GM18520 (cell line): ENCODE data around the gene ENDOV.
A peak's percentile ranks its signal among the peaks of the same experiment; 100 is the strongest.

Experiments
- ATAC-seq: cut with Tn5 transposase; IDR thresholded peaks from one replicate; pipeline ENCODE4 v1.9.1; 2021; ENCODE audit not compliant: unreplicated experiment

The ENDOV gene

DNA sequence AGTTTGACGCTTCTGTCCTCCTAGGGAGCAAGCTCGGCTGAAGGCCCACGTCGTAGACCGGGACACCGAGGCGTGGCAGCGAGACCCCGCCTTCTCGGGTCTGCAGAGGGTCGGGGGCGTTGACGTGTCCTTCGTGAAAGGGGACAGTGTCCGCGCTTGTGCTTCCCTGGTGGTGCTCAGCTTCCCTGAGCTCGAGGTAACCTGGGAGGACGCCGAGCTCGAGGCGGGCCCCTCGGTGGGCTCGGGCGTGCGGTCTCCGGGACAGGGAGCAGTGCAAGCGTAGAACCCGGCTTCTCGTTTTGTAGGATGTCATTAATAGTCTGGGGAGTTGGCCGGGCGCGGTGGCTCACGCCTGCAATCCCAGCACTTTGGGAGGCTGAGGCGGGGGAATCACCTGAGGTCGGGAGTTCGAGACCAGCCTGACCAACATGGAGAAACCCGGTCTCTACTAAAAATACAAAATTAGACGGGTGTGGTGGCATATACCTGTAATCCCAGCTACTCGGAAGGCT is 715 bp downstream of the ENDOV start:
- ATAC-seq = no peak

DNA sequence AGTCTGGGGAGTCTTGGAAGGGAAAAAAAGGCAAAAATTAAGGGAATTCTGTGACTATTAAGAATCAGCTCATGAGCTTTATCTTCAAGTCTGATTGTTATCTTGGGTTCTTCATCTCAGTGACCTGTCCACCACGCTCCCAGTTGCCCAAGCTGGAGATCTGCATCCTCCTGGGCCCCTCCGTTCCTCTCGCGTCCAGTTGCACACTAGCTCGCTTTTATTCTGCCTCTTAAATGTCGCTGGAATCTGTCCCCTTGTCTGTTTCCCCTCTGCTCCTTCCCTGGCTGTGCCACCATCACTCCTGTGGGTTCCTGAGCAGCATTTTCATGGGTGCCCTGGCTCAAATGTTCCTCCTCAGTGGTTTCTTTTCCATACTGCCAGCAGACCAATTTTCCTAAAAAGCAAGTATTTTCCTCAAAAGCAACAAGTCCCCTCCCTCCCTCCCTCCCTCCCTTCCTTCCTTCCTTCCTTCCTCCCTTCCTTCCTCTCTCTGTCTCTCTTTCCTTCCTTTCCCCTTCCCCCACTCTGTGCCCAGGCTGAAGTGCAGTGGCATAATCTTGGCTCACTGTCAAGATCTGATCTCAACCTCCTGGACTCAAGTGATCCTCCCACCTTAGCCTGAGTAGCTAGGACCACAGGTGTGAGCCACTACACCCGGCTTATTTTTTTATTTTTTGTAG is 1.4 kb downstream of the ENDOV start:
- ATAC-seq = no peak

GRCh38 chr17:80416940-80417293 is 1.9 kb downstream of the ENDOV start:
- no peak for ATAC-seq

DNA sequence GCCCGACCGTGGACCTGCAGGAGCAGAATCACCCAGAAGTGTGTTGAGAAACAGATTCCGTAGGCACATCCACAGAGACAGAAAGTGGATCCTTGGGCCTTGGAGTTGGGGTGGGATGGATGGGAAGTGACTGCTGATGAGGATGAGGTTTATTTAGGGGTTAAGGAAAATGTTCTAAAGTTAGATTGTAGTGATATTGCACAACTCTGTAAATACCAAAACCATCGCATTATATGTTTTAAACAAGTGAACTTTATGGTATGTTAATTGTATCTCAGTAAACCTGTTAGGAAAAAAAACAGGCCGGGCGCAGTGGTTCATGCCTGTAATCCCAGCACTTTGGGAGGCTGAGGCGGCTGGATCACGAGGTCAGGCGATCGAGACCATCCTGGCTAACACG is 3.6 kb downstream of the ENDOV start:
- ATAC-seq = no peak

- ATAC-seq = no peak
Measured at GRCh38 chr17:80419255-80419654, 4.3 kb downstream of the ENDOV start.

DNA sequence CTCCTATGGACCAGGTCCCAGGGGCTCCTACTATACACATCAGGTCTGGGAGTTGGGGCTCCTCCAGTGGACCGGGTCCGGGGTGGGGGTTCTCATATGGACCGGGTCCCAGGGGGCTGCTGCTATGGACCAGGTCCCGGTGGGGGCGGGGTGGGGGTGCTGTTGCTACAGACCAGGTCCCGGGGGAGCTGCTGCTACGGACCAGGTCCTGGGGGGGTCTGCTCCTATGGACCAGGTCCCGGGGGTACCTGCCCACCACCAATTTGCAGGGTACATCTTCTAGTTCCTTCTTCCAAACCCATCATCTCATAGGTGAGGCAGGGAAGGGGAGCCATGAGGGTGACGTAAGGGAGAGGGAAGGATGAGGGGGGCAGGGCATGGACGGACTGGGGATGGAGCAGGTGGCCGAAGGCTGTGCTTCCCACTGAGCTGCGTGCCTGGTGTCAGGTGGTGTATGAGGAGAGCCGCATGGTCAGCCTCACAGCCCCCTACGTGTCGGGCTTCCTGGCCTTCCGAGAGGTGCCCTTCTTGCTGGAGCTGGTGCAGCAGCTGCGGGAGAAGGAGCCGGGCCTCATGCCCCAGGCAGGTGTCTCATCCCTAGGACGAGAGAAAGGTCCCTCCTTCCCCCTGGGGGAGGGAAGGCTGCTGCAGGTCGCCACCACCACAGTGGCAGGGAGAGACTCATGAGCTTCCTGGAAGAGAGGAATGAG is 6.6 kb downstream of the ENDOV start:
- no peak for ATAC-seq

DNA sequence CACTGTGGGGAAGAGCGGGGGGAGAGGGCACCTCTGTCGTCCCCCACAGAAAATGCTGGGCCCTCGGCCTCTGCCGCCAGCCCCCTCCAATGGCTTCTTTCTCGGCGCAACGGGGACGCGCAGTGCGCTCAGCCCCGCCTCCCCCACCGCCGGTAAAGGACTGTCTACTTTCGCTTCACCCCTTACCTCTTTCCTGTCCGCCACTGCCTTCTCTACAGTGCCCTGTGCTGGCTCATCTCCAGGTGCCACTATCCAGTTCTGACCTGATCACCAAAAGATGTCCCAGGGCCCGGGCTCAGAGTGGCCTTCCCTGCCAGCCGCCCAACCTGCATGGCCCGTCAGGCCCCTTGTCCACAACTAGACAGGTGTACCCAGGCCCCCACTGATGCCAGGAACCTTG is 7.3 kb downstream of the ENDOV start:
- no peak for ATAC-seq

DNA sequence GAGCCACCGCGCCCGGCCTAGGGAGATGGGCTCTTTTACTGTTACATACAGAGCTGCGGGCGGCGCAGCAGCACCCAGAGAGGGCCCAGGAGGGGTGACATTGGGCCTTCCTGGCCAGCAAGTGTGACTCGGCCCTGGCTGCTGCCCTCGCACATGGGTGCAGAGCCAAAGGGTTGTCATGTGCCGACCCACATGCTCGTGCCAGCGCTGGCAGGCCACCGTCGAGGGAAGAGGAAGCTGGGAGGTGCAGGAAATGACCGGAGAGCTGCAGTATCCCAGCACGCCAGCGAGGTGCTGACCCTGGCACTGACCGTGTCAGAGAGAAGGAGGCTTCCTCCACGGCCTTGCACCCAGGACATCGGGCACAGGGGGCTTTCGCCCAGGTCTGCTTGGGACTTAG is 8.0 kb downstream of the ENDOV start:
- ATAC-seq = no peak

GRCh38 chr17:80423536-80424225 is 8.7 kb downstream of the ENDOV start:
- ATAC-seq = no peak

DNA sequence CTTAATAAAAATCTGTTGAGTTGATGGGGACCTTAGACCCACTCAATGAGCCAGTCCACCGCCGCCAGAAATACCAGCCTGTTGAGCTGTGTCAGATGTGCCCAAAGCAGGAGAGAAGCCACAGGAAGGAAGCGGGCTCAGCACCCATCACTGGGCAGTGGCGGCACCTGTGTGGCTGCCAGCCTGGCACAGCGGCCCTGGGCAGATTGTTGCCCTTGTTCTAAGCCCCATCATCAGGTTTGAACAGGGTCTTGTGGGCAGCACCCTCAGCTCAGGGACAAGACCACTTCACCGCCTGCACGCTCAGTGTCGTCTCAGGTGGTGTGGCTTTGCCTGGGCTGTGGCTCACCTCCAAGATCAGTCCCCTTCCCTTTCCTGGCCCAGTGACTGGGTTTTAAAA is 9.3 kb downstream of the ENDOV start:
- no peak for ATAC-seq

DNA sequence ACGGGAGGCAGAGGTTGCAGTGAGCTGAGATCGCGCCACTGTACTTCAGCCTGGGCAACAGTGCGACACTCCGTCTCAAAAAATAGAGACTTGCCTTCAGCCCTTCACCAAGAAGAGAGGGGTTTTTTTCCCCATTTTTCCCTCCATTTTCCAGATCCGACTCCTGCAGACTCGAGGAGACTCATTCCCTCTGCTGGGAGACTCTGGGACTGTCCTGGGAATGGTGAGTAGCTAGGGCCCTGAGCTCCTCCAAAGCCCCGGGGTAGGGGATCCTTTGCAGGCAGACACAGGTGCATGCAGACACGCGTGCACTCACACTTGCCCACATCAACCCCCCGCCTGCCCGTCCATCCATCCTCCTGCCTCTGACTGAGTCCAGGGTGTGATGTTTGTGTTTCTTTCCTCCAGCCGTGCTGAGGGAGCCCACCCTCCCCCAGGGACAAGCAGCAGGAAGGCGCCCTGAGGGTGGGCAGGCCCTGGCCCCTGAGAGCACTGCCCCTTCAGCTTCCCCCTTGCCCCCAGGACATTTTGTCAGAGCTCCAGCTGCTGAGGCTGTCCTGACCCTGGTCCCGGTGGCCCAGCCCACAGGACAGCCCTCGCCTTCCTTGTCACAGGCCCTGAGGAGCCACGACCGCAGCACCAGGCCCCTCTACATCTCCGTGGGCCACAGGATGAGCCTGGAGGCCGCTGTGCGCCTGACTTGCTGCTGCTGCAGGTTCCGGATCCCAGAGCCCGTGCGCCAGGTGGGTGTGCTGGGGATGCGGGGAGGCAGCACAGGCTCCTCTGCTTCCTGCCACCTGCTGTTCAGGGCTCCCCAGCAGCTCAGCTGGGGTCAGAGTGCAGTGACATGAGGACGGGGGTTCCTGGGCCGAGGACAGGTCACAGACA is 10.2 kb downstream of the ENDOV start:
- ATAC-seq = no peak

GRCh38 chr17:80425835-80426426 is 11.0 kb downstream of the ENDOV start:
- ATAC-seq = no peak

- peak; percentile 69 for ATAC-seq
Measured at GRCh38 chr17:80426671-80427326, 11.8 kb downstream of the ENDOV start.

DNA sequence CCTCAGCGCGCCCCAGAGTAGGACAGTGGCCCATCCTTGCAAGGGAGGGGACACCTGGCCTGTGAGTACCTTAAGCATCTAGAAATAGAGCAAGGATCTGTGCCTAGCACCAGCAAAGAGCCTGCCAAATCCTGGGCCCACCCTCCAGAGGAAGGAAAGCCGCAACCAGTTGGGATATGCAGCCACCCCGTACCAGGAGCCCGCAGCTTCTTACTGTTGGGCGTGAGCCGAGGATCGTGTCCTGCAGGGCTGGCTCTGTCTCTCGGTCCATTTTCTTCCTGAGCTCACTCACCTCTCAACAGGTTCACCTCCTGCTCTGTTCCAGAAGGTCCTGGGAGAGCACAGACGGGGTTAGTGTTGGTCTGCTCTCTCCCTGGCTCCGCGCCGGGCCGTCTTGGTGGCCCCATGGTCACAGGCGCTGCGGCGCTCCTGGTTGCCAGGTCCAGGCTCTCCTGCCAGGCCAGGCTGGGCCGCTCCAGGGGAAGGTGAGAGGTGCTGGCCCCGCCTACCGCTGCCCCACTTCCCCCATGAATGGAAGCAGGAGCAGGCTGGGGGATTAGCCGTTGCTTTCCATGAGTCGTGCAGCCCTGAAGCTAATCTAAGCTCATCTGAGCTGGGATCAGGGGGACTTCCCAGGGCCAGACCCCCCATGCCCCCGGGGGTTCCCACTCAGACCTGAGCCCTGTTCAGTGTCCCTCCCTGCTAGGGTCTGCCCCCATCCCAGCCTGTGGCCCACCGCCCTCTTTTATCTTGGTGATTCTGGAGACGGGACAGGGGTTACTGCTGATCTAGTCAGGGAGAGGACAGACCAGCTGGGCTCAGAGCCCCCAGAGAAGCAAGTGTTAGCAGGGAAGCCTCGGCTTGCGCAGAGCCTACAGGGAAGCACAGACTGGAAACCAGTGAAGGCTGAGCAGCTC is 12.7 kb downstream of the ENDOV start:
- ATAC-seq = no peak

DNA sequence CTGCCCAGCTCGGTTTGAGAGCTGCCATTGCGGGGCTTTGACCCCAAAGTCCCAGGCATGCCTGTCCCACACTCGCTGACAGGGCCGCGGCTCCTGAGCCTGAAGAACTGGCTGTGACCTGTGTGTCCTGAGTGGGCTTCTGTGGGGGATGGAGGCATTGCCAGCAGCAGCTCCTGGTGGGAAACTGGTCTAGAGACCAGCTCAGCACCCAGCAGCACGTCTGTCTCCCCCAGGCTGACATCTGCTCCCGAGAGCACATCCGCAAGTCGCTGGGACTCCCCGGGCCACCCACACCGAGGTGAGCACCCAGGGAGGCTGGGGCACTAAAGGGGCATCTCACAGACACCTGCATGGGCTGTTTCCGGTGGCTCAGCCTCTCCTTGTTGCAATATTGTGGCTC is 13.4 kb downstream of the ENDOV start:
- no peak for ATAC-seq

DNA sequence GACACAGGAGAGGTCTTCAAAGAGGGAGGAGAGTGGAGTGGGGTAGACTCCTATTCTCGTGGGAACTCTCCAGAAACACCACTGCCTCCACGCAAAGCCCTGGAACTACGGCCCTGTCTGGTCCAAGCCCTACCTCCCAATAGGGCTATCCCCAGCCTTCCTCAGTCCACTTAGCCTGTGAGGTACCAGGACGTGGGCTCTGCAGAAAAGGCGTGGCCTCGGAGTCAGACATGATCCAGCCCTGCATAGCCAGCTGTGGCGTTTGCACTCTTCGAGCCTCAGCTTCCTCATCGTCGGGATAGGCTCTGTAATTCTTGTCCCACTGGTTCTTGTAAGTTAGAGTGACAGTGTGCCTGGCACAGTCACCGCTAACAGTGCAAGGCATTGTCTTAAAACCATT is 13.8 kb downstream of the ENDOV start:
- no peak for ATAC-seq

DNA sequence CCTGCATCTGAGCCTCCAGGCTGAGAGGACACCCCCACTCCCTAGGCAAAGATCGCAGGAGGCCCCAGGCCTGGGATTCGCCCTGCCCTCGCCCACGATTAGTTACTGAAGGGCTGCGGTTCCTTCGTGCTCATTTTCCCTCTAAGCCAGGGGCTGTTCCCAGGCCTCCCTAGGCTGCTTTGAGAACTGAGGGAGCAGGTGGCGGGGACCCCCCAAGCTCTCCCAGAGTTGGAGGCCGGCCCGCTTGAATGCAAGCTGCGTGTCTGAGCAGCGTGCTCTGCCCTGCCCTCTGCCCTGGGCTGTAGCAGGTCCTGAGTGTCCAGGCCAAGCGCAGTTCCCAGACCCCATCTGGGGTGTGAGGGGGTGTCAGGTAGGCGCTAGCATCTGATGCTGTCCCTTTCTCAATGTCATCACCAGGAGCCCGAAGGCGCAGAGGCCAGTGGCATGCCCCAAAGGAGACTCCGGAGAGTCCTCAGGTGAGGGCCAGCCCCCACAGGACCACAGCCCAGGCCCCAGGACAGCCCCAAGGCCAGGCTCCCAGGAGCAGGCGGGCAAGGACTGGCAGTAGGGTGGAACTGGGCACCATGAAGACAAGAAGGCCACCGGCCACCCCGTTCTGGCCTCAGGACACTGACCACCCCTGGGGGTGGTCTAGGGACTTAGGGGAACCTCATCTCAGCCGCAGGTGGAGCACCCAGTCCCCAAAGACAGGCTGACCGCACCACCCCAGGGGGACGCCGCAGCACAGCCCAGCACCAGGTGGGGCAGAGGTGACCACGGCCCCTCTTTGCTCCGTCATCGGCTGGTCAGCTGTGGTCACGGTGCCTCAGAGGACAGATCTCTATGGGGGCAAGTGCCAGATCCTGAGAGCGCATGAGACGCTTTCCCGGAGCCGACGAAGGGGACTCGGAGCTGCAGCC is 14.6 kb downstream of the ENDOV start:
- no peak for ATAC-seq
